Measurements from ENCODE around the gene WIPF1.

Gene WIPF1

GRCh38 chr2:174545240-174545639 is 52.4 kb downstream of the WIPF1 start:
- TF ChIP-seq CTCF (conservative IDR thresholded peaks at IDR 0.05; ENCODE audit: control insufficient read depth, insufficient read depth, low read depth, low read length), result no peak
- no peak for DNase-seq (ENCODE audit: low read depth)
- H3K4me3 ChIP-seq (ENCODE audit: control insufficient read depth, low read depth, low read length), result no peak overlapping the region

- no peak for DNase-seq (ENCODE audit: low read depth)
- no peak overlapping the region for H3K4me3 ChIP-seq (ENCODE audit: control insufficient read depth, low read depth, low read length)
- TF ChIP-seq CTCF (conservative IDR thresholded peaks at IDR 0.05; ENCODE audit: control insufficient read depth, insufficient read depth, low read depth, low read length), result no peak
Measured at GRCh38 chr2:174544802-174545201, 52.8 kb downstream of the WIPF1 start.

GRCh38 chr2:174544156-174544555 is 53.4 kb downstream of the WIPF1 start:
- H3K4me3 ChIP-seq (ENCODE audit: control insufficient read depth, low read depth, low read length), result no peak overlapping the region
- no peak for DNase-seq (ENCODE audit: low read depth)
- TF ChIP-seq CTCF (conservative IDR thresholded peaks at IDR 0.05; ENCODE audit: control insufficient read depth, insufficient read depth, low read depth, low read length), result no peak

GRCh38 chr2:174540893-174541292 is 56.7 kb downstream of the WIPF1 start:
- no peak for TF ChIP-seq CTCF (conservative IDR thresholded peaks at IDR 0.05; ENCODE audit: control insufficient read depth, insufficient read depth, low read depth, low read length)
- no peak overlapping the region for H3K4me3 ChIP-seq (ENCODE audit: control insufficient read depth, low read depth, low read length)

GRCh38 chr2:174535757-174536703 is 61.6 kb downstream of the WIPF1 start:
- no peak overlapping the region for H3K4me3 ChIP-seq (ENCODE audit: control insufficient read depth, low read depth, low read length)
- DNase-seq (ENCODE audit: low read depth), result no peak
- no peak for TF ChIP-seq CTCF (conservative IDR thresholded peaks at IDR 0.05; ENCODE audit: control insufficient read depth, insufficient read depth, low read depth, low read length)

More at GRCh38 chr2:174540893-174541292, 56.7 kb downstream of the WIPF1 start:
- no peak for DNase-seq (ENCODE audit: low read depth)

GRCh38 chr2:174535083-174535482 is 62.5 kb downstream of the WIPF1 start:
- no peak for TF ChIP-seq CTCF (conservative IDR thresholded peaks at IDR 0.05; ENCODE audit: control insufficient read depth, insufficient read depth, low read depth, low read length)
- no peak overlapping the region for H3K4me3 ChIP-seq (ENCODE audit: control insufficient read depth, low read depth, low read length)
- no peak for DNase-seq (ENCODE audit: low read depth)
